ENCODE measurements around the gene DOCK2.

DNA sequence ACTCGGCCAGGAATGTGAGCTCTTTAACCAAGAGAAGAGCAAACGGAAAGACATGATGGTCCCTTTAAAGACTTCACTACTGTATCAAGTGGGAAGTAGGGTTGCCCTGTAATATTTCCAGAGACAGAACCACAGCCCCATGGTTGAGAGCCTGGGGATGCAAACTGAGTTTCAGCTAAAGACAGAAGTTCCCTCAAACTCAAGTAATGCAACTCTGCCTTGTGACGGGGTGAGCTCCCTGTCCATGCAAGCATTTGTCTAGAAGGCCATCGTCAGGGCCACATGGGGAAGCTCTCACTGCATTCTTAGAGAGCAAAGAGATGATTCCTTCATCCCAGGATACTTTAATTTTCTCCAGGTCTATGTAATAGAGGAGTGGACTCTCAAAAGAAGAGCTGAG is 260.4 kb downstream of the DOCK2 start:
- TF ChIP-seq, protein P1, sequence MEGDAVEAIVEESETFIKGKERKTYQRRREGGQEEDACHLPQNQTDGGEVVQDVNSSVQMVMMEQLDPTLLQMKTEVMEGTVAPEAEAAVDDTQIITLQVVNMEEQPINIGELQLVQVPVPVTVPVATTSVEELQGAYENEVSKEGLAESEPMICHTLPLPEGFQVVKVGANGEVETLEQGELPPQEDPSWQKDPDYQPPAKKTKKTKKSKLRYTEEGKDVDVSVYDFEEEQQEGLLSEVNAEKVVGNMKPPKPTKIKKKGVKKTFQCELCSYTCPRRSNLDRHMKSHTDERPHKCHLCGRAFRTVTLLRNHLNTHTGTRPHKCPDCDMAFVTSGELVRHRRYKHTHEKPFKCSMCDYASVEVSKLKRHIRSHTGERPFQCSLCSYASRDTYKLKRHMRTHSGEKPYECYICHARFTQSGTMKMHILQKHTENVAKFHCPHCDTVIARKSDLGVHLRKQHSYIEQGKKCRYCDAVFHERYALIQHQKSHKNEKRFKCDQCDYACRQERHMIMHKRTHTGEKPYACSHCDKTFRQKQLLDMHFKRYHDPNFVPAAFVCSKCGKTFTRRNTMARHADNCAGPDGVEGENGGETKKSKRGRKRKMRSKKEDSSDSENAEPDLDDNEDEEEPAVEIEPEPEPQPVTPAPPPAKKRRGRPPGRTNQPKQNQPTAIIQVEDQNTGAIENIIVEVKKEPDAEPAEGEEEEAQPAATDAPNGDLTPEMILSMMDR (IDR thresholded peaks at IDR 0.05) = no peak
- TF ChIP-seq POLR2A (IDR thresholded peaks at IDR 0.05) = no peak
- TF ChIP-seq POLR2AphosphoS5 (IDR thresholded peaks at IDR 0.05) = no peak
